ENCODE results near the gene DCX.

DCX gene

DNA sequence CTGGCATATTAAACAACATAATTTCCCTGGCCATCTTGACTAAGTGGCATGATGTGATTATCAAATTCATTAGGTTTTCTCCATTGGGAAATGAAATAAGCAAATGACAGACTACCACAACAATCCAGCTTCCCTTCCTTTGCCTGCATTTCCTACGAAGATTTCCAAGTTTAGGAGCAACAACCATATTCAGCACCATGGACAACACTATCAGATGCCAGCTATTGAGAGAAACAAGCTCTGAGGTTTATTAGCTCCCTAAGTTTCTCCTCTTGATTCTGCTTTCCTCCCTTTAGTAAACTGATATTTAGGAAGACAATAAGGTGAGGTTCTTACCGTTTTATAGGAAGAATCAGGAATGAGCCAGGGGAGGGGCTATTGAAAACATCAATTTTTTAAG is 36.2 kb downstream of the DCX start:
- no peak for DNase-seq (ENCODE audit: extremely low read depth, insufficient read length)
- Histone ChIP-seq H3K36me3 (ENCODE audit: control insufficient read depth, insufficient read depth, low read length) (no peaks in the 10 kb centered on the region), H3K4me3 (replicated peaks; ENCODE audit: low read depth, low read length) (no peak overlapping the region), H3K27me3 (replicated peaks; ENCODE audit: control insufficient read depth, insufficient read depth, low read length) (no peaks in the 10 kb centered on the region)
- TF ChIP-seq, protein P1, sequence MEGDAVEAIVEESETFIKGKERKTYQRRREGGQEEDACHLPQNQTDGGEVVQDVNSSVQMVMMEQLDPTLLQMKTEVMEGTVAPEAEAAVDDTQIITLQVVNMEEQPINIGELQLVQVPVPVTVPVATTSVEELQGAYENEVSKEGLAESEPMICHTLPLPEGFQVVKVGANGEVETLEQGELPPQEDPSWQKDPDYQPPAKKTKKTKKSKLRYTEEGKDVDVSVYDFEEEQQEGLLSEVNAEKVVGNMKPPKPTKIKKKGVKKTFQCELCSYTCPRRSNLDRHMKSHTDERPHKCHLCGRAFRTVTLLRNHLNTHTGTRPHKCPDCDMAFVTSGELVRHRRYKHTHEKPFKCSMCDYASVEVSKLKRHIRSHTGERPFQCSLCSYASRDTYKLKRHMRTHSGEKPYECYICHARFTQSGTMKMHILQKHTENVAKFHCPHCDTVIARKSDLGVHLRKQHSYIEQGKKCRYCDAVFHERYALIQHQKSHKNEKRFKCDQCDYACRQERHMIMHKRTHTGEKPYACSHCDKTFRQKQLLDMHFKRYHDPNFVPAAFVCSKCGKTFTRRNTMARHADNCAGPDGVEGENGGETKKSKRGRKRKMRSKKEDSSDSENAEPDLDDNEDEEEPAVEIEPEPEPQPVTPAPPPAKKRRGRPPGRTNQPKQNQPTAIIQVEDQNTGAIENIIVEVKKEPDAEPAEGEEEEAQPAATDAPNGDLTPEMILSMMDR (IDR thresholded peaks at IDR 0.05; ENCODE audit: insufficient read depth, low read length, poor library complexity, severe bottlenecking), result no peak

DNA sequence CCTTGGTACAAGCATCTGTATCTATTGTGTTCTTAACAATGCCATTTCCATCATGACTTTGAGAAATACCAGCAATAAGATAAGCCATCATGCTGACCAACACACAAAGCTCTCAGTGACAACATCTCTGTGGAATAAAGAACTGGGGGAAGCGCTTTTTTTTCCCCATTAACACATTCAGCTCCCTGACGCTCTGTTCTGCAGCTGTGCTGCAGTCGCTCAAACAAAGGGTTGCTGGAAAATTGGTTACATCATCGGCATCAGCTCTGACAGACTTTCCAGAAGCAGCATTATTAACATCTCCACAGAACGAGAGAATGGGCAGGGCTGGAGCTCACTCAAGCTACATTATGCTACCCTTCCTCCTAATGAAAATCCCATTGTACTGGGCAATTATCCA is 39.9 kb downstream of the DCX start:
- TF ChIP-seq, protein P1 (IDR thresholded peaks at IDR 0.05; ENCODE audit: insufficient read depth, low read length, poor library complexity, severe bottlenecking), result no peak
- H3K36me3 ChIP-seq (ENCODE audit: control insufficient read depth, insufficient read depth, low read length), result no peaks in the 10 kb centered on the region
- no peak for DNase-seq (ENCODE audit: extremely low read depth, insufficient read length)
- no peaks in the 10 kb centered on the region for H3K27me3 ChIP-seq (replicated peaks; ENCODE audit: control insufficient read depth, insufficient read depth, low read length)
- H3K4me3 ChIP-seq (replicated peaks; ENCODE audit: low read depth, low read length), result no peak overlapping the region

DNA sequence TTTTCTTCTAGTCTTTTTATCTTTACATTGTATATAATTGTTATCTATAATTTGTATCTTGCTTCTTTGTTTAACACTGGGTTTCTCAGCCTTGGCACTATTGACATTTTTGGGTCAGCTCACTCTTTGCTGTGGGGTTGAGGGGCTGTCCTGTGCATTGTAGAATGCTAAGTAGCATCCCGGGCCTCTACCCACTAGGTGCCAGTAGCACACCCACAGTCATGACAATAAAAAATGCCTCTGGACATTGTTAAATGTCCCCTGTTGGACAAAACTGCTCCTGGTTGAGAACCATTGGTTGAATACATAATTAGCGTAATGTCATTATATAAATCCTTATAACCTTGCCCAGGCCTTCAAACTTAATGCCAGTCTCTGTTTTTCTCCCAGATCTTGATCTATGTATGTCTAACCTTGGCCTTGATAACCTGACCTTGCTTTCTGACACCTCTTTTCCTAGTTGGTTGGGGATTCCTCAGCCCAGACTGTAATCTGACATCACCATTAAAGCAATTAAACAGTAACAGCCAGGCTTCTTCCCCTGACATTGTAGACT is 46.1 kb downstream of the DCX start:
- H3K27me3 ChIP-seq (replicated peaks; ENCODE audit: control insufficient read depth, insufficient read depth, low read length), result no peaks in the 10 kb centered on the region
- TF ChIP-seq, protein P1 (IDR thresholded peaks at IDR 0.05; ENCODE audit: insufficient read depth, low read length, poor library complexity, severe bottlenecking), result no peak
- DNase-seq (ENCODE audit: extremely low read depth, insufficient read length), result no peak
- no peaks in the 10 kb centered on the region for H3K36me3 ChIP-seq (ENCODE audit: control insufficient read depth, insufficient read depth, low read length)
- no peak overlapping the region for H3K4me3 ChIP-seq (replicated peaks; ENCODE audit: low read depth, low read length)

DNA sequence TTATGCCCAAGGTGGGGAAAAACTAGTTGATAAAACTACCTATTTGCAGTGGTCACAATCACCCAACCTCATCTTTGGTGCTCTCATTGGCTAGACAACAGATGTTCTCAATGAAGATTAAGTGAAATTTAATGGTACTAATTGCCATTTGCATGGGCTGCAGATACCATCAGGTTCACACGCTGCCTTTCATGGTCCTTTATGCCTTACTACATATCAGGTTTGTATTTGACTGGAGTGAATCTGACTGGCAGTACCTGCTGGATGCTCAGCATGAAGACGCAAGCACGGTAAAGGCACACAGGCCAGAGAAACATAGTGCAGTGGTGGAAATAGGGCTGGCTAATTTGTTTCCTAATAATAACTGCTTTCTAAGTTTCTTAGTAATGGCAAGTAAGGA is 48.3 kb downstream of the DCX start:
- H3K36me3 ChIP-seq (ENCODE audit: control insufficient read depth, insufficient read depth, low read length), result no peaks in the 10 kb centered on the region

DNA sequence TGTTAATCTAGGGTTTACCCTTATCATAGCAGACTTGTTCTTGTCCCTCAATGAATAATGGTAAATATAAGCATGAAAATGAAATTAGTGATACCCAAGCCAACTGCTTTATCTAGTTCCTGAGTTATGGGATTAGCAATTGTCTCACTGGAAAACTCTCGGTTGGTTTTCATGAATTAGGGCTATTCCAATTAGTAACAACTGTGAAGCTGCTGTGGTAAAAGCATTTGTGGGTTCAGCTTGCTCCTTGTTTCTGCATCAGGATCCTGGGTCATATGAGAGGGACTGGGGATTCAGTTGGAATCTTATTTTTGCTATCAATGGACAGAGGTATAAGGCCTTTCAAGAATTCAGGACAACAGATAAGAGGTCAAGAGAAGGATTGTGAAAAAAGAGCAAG is 50.2 kb downstream of the DCX start:
- Histone ChIP-seq H3K27me3 (replicated peaks; ENCODE audit: control insufficient read depth, insufficient read depth, low read length) (no peaks in the 10 kb centered on the region), H3K36me3 (ENCODE audit: control insufficient read depth, insufficient read depth, low read length) (no peaks in the 10 kb centered on the region), H3K4me3 (replicated peaks; ENCODE audit: low read depth, low read length) (no peak overlapping the region)
- DNase-seq (ENCODE audit: extremely low read depth, insufficient read length), result no peak
- TF ChIP-seq, protein P1 (IDR thresholded peaks at IDR 0.05; ENCODE audit: insufficient read depth, low read length, poor library complexity, severe bottlenecking), result no peak

More for the DNA sequence above, 48.3 kb downstream of the DCX start:
- DNase-seq (ENCODE audit: extremely low read depth, insufficient read length), result no peak
- no peak overlapping the region for H3K4me3 ChIP-seq (replicated peaks; ENCODE audit: low read depth, low read length)
- TF ChIP-seq, protein P1 (IDR thresholded peaks at IDR 0.05; ENCODE audit: insufficient read depth, low read length, poor library complexity, severe bottlenecking), result no peak
- no peaks in the 10 kb centered on the region for H3K27me3 ChIP-seq (replicated peaks; ENCODE audit: control insufficient read depth, insufficient read depth, low read length)

DNA sequence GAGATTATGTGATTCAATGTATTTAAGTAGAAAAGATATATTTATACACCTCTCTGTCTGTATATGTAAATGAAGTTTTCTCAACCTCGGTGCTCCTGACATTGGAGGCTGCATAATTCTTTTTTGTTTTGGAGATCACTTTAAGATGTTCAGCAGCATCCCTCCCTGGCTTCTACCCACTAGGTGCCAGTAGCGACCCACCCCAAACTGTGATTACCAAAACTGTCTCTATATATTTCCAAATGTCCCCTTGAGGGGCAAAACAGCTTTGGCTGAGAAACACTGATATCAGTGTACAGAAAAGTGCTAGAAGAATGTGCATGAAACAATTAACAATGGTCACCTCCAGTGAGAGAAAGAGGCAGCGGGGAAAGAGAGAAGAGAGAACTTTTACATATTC is 51.2 kb downstream of the DCX start:
- no peak for DNase-seq (ENCODE audit: extremely low read depth, insufficient read length)
- Histone ChIP-seq H3K4me3 (replicated peaks; ENCODE audit: low read depth, low read length) (no peak overlapping the region), H3K27me3 (replicated peaks; ENCODE audit: control insufficient read depth, insufficient read depth, low read length) (no peaks in the 10 kb centered on the region), H3K36me3 (ENCODE audit: control insufficient read depth, insufficient read depth, low read length) (no peaks in the 10 kb centered on the region)
- TF ChIP-seq, protein P1 (IDR thresholded peaks at IDR 0.05; ENCODE audit: insufficient read depth, low read length, poor library complexity, severe bottlenecking), result no peak

Measured in GM06990 (cell line).